Measurements from ENCODE around the gene NPHP3. TPM values are rescaled to one million over a fixed set of nuclear protein-coding genes. Genes with fewer than 3 reads are reported as not detected.

The NPHP3 gene
- total and polyA plus RNA-seq, 7 donors, result 4.2 to 76.2 (median 38.0) TPM

GRCh38 chr3:132681421-132681820 is 40.8 kb downstream of the NPHP3 start:
- 98% methylated on average over 3 of the region's 3 CpGs for WGBS, 2 donors
- DNase-seq, result no peak
- no peak for TF ChIP-seq POLR2A (IDR thresholded peaks at IDR 0.05)
- no peak for TF ChIP-seq CTCF (IDR thresholded peaks at IDR 0.05)
- TF ChIP-seq POLR2AphosphoS5 (IDR thresholded peaks at IDR 0.05), result no peak
- TF ChIP-seq EP300 (IDR thresholded peaks at IDR 0.05), result no peak
- Histone ChIP-seq H3K4me1 (no peaks in the 10 kb centered on the region), H3K36me3 (peaks cover 15 to 95% (median 27%) of the 10 kb centered on the region in 4 donors), H3K4me3 (no peak overlapping the region), H3K27me3 (no peaks in the 10 kb centered on the region), H3K9me3 (no peaks in the 10 kb centered on the region), H3K27ac (no peak overlapping the region)
- intact Hi-C loops (cut with DNase I), result no loop called here

- H3K4me1 ChIP-seq, result no peaks in the 10 kb centered on the region
- DNase-seq, result no peak
- peaks cover 8 to 95% (median 23%) of the 10 kb centered on the region in 4 donors for H3K36me3 ChIP-seq
- intact Hi-C loops (cut with DNase I), result no loop called here
- TF ChIP-seq EP300 (IDR thresholded peaks at IDR 0.05) (no peak), CTCF (IDR thresholded peaks at IDR 0.05) (no peak)
- no peak overlapping the region for H3K4me3 ChIP-seq
- WGBS, 2 donors, result 80 to 89% methylated on average over 5 of the region's 5 CpGs
- no peaks in the 10 kb centered on the region for H3K27me3 ChIP-seq
- H3K27ac ChIP-seq, result peak overlapping the region in 1 of 4 donors; percentile 22
- no peaks in the 10 kb centered on the region for H3K9me3 ChIP-seq
Observed at GRCh38 chr3:132679911-132680310, 42.3 kb downstream of the NPHP3 start.

- Histone ChIP-seq H3K4me1 (no peaks in the 10 kb centered on the region), H3K36me3 (peaks cover 0 to 95% (median 26%) of the 10 kb centered on the region in 4 donors), H3K27ac (no peak overlapping the region), H3K4me3 (no peak overlapping the region), H3K9me3 (no peaks in the 10 kb centered on the region), H3K27me3 (no peaks in the 10 kb centered on the region)
- DNase-seq, result no peak
- intact Hi-C loops (cut with DNase I), result no loop called here
- no peak for TF ChIP-seq EP300 (IDR thresholded peaks at IDR 0.05)
- no peak for TF ChIP-seq CTCF (IDR thresholded peaks at IDR 0.05)
Observed at GRCh38 chr3:132675408-132675807, 46.8 kb downstream of the NPHP3 start.

GRCh38 chr3:132669256-132669777 is 52.9 kb downstream of the NPHP3 start:
- 93 to 98% methylated on average over 5 of the region's 5 CpGs for WGBS, 2 donors
- intact Hi-C loops (cut with DNase I), result loop anchor here (10.0 kb wide), 1 partner anchor 45 kb away; no protein-coding TSS in a partner anchor
- Histone ChIP-seq H3K9me3 (no peaks in the 10 kb centered on the region), H3K27me3 (no peaks in the 10 kb centered on the region), H3K36me3 (peaks cover 0 to 68% (median 16%) of the 10 kb centered on the region in 4 donors), H3K4me1 (no peaks in the 10 kb centered on the region), H3K27ac (no peak overlapping the region), H3K4me3 (no peak overlapping the region)
- DNase-seq, result no peak
- TF ChIP-seq CTCF (IDR thresholded peaks at IDR 0.05) (no peak), POLR2A (IDR thresholded peaks at IDR 0.05) (no peak), POLR2AphosphoS5 (IDR thresholded peaks at IDR 0.05) (no peak), EP300 (IDR thresholded peaks at IDR 0.05) (no peak)

GRCh38 chr3:132665230-132665745 is 56.9 kb downstream of the NPHP3 start:
- H3K36me3 ChIP-seq, result peaks cover 0 to 30% (median 3%) of the 10 kb centered on the region in 4 donors
- peaks cover 0 to 21% (median 8%) of the 10 kb centered on the region in 4 donors for H3K4me1 ChIP-seq
- H3K4me3 ChIP-seq, result no peak overlapping the region
- intact Hi-C loops (cut with DNase I), result loop anchor here (10.0 kb wide), 1 partner anchor 50 kb away; no protein-coding TSS in a partner anchor
- TF ChIP-seq EP300 (IDR thresholded peaks at IDR 0.05) (no peak), POLR2AphosphoS5 (IDR thresholded peaks at IDR 0.05) (no peak), CTCF (IDR thresholded peaks at IDR 0.05) (no peak), POLR2A (IDR thresholded peaks at IDR 0.05) (no peak)
- no peaks in the 10 kb centered on the region for H3K27me3 ChIP-seq
- no peak overlapping the region for H3K27ac ChIP-seq
- 58 to 76% methylated on average over 3 of the region's 3 CpGs for WGBS, 2 donors
- no peak for DNase-seq
- no peaks in the 10 kb centered on the region for H3K9me3 ChIP-seq
